ENCODE data around the gene MAP7D3. TPM values are rescaled to one million over a fixed set of nuclear protein-coding genes. Genes with fewer than 3 reads are reported as not detected.

Gene MAP7D3
- total and polyA plus RNA-seq, 2 of the 4 experiments (the other 2 are of a cell fraction), result 10.0 to 23.8 TPM

DNA sequence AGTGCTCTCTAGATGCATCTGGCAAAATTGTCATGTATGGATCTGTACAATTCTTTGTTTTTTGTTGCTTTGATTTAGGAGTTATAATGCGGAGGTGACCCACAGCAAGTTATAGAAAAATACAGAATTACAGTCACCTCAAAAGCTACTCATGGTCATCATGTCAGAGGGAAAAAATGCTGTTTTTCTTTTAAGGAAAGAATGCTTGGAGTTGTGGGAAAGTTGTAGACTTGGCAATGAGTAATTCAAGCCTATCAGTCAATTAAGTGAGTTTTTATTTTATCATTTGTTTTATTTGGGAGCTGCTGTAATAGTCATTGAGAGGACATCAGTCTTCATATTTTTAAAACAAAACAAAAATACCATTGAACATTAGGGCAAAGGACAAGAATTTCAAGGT is 87.5 kb downstream of the MAP7D3 start:
- Histone ChIP-seq H2AK9ac (replicated peaks; ENCODE audit: low read depth, low read length, poor library complexity) (no peak overlapping the region), H2AFZ (replicated peaks; ENCODE audit: low read length, poor library complexity) (no peak overlapping the region), H3K27me3 (ENCODE audit: control insufficient read depth, insufficient read depth, low read length) (no peaks in the 10 kb centered on the region), H3K18ac (ENCODE audit: low read depth, low read length) (no peak overlapping the region), H3K4me2 (ENCODE audit: low read depth, low read length) (no peak overlapping the region), H3K9ac (ENCODE audit: low read depth, low read length) (no peak overlapping the region), H3K23ac (ENCODE audit: low read depth, low read length) (no peak overlapping the region), H3K9me3 (ENCODE audit: control insufficient read depth, insufficient read depth, low read length) (no peaks in the 10 kb centered on the region), H3K4me1 (ENCODE audit: control insufficient read depth, insufficient read depth, low read length) (peaks cover 11% of the 10 kb centered on the region; the same call in 1 of the 2 replicates), H4K91ac (ENCODE audit: insufficient read depth, low read depth, low read length) (no peak overlapping the region), H4K8ac (ENCODE audit: low read depth in 2 of 2, low read length in 2 of 2) (no peak overlapping the region), H2AK5ac (ENCODE audit: low read depth, low read length) (no peak overlapping the region), H3K36me3 (ENCODE audit: control insufficient read depth, insufficient read depth, low read length) (no peaks in the 10 kb centered on the region; the same call in 1 of the 2 replicates), H3K14ac (replicated peaks; ENCODE audit: low read depth, low read length) (no peak overlapping the region), H3K4ac (ENCODE audit: low read depth, low read length) (no peak overlapping the region), H3K9me1 (ENCODE audit: insufficient read depth, low read length) (peaks cover 2% of the 10 kb centered on the region; the same call in 1 of the 2 replicates), H3K4me3 (ENCODE audit: insufficient read depth, low read depth, low read length) (no peak overlapping the region), H4K5ac (ENCODE audit: low read depth, low read length) (no peak overlapping the region), H3K56ac (ENCODE audit: extremely low read depth, insufficient read depth, low read length) (no peak overlapping the region), H3K79me1 (ENCODE audit: low read depth in 1 of 2, low read length in 2 of 2) (peaks cover 13 to 17% of the 10 kb centered on the region in 2 experiments; a peak in 3 of 4 replicates), H2BK20ac (ENCODE audit: low read depth, low read length) (no peak overlapping the region), H3K27ac (ENCODE audit: insufficient read depth, low read length) (no peak overlapping the region), H2BK15ac (ENCODE audit: low read depth, low read length) (no peak overlapping the region), H2BK5ac (ENCODE audit: low read depth, low read length, poor library complexity, severe bottlenecking) (no peak overlapping the region), H2BK120ac (ENCODE audit: low read depth, low read length) (no peak overlapping the region), H4K20me1 (ENCODE audit: insufficient read depth, low read length) (no peaks in the 10 kb centered on the region; the same call in 1 of the 2 replicates)
- no CpG with 5 or more reads among the region's 1 CpG for WGBS, 2 experiments (ENCODE audit: extremely low coverage in 2 of 2, insufficient read length in 1 of 2)
- no peak for TF ChIP-seq MAFK (IDR thresholded peaks at IDR 0.05; ENCODE audit: low read depth, low read length)
- no peak for TF ChIP-seq SMC3 (IDR thresholded peaks at IDR 0.05; ENCODE audit: low read depth, low read length)
- TF ChIP-seq CEBPB (IDR thresholded peaks at IDR 0.05; ENCODE audit: low read depth, low read length), result no peak
- TF ChIP-seq CHD1 (IDR thresholded peaks at IDR 0.05; ENCODE audit: low read depth, low read length), result no peak
- TF ChIP-seq, protein P1, sequence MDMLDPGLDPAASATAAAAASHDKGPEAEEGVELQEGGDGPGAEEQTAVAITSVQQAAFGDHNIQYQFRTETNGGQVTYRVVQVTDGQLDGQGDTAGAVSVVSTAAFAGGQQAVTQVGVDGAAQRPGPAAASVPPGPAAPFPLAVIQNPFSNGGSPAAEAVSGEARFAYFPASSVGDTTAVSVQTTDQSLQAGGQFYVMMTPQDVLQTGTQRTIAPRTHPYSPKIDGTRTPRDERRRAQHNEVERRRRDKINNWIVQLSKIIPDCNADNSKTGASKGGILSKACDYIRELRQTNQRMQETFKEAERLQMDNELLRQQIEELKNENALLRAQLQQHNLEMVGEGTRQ (IDR thresholded peaks at IDR 0.05; ENCODE audit: low read depth, low read length), result no peak
- TF ChIP-seq, protein P2, sequence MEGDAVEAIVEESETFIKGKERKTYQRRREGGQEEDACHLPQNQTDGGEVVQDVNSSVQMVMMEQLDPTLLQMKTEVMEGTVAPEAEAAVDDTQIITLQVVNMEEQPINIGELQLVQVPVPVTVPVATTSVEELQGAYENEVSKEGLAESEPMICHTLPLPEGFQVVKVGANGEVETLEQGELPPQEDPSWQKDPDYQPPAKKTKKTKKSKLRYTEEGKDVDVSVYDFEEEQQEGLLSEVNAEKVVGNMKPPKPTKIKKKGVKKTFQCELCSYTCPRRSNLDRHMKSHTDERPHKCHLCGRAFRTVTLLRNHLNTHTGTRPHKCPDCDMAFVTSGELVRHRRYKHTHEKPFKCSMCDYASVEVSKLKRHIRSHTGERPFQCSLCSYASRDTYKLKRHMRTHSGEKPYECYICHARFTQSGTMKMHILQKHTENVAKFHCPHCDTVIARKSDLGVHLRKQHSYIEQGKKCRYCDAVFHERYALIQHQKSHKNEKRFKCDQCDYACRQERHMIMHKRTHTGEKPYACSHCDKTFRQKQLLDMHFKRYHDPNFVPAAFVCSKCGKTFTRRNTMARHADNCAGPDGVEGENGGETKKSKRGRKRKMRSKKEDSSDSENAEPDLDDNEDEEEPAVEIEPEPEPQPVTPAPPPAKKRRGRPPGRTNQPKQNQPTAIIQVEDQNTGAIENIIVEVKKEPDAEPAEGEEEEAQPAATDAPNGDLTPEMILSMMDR (conservative IDR thresholded peaks at IDR 0.05; ENCODE audit: low read depth, low read length), result no peak
- no peak for TF ChIP-seq MXI1 (IDR thresholded peaks at IDR 0.05; ENCODE audit: borderline replicate concordance, low read depth, low read length)
- TF ChIP-seq, protein P3, sequence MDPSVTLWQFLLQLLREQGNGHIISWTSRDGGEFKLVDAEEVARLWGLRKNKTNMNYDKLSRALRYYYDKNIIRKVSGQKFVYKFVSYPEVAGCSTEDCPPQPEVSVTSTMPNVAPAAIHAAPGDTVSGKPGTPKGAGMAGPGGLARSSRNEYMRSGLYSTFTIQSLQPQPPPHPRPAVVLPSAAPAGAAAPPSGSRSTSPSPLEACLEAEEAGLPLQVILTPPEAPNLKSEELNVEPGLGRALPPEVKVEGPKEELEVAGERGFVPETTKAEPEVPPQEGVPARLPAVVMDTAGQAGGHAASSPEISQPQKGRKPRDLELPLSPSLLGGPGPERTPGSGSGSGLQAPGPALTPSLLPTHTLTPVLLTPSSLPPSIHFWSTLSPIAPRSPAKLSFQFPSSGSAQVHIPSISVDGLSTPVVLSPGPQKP (IDR thresholded peaks at IDR 0.05; ENCODE audit: borderline replicate concordance, low read depth, low read length), result no peak
- TF ChIP-seq MAZ (IDR thresholded peaks at IDR 0.05; ENCODE audit: borderline replicate concordance, low read depth, low read length), result no peak
- TF ChIP-seq RFX5 (IDR thresholded peaks at IDR 0.05; ENCODE audit: low read depth, low read length), result no peak
- TF ChIP-seq POLR2A (IDR thresholded peaks at IDR 0.05; ENCODE audit: low read depth, low read length), result no peak
- no peak for TF ChIP-seq BHLHE40 (IDR thresholded peaks at IDR 0.05; ENCODE audit: low read depth, low read length)
- no peak for TF ChIP-seq RAD21 (IDR thresholded peaks at IDR 0.05; ENCODE audit: low read length)
- intact Hi-C loops (cut with micrococcal nuclease) (loop anchor here (1.0 kb wide), 1 partner anchor 133 kb away; no protein-coding TSS in a partner anchor), dilution Hi-C loops (cut with HindIII; ENCODE audit: low sequenced_read_pairs, unreplicated experiment) (no loop called here), in situ Hi-C loops (cut with MboI; ENCODE audit: low sequenced_read_pairs) (loop anchor here (5.0 kb wide), 1 partner anchor 131 kb away; no protein-coding TSS in a partner anchor)
- ChIA-PET CTCF (interaction anchor here (0.7 to 2.4 kb wide), 5 partner anchors 39 to 135 kb away, joined by 3 to 19 read pairs (median 3); no protein-coding TSS in a partner anchor), POLR2A (ENCODE audit: unreplicated experiment) (no interaction called here)
- no TSS peak for BruUV-seq (replicated peaks)
- ATAC-seq (ENCODE audit: low read depth) (no peak), DNase-seq (no peak)
